Neural progenitor cell (in vitro differentiated cells): Measurements from ENCODE around the gene GYS2. TPM values are rescaled to one million over a fixed set of nuclear protein-coding genes. Genes with fewer than 3 reads are reported as not detected.

ENCODE experiments used
- DNase-seq: peaks from one replicate; pipeline ENCODE4 v3.0.0-alpha.2; 2016; ENCODE audit warnings: low spot score
- H2AFZ ChIP-seq: fragments of 200-600 bp; sonication (generic); replicated peaks from 2 replicates; pipeline ENCODE4 v1.6.1; 2016; ENCODE audit warnings: antibody characterized with exemption
- H3F3A ChIP-seq: fragments of 200-600 bp; sonication (generic); 2 replicates; pipeline ENCODE4 v1.6.1; 2016; ENCODE audit warnings: antibody characterized with exemption, low read depth
- H3K27ac ChIP-seq: fragments of 200-600 bp; sonication (generic); 2 replicates; pipeline ENCODE4 v1.5.1; 2016; ENCODE audit warnings: mild to moderate bottlenecking
- H3K27me3 ChIP-seq: fragments of 200-600 bp; sonication (generic); 2 replicates; pipeline ENCODE4 v1.6.1; 2016; ENCODE audit warnings: mild to moderate bottlenecking, moderate library complexity
- H3K36me3 ChIP-seq: fragments of 200-600 bp; sonication (generic); 2 replicates; pipeline ENCODE4 v1.5.1; 2016
- H3K4me1 ChIP-seq: fragments of 200-600 bp; sonication (generic); 2 replicates; pipeline ENCODE4 v1.6.1; 2016; ENCODE audit warnings: mixed run types
- H3K4me2 ChIP-seq: fragments of 200-600 bp; sonication (generic); 2 replicates; pipeline ENCODE4 v1.6.1; 2016
- H3K4me3 ChIP-seq: fragments of 200-600 bp; sonication (generic); 2 replicates; pipeline ENCODE4 v1.5.1; 2016
- H3K79me2 ChIP-seq: fragments of 200-600 bp; sonication (generic); 2 replicates; pipeline ENCODE4 v1.6.1; 2016; ENCODE audit warnings: low read depth
- H3K9ac ChIP-seq: fragments of 200-600 bp; sonication (generic); 2 replicates; pipeline ENCODE4 v1.6.1; 2016
- H3K9me3 ChIP-seq: fragments of 200-600 bp; sonication (generic); 2 replicates; pipeline ENCODE4 v1.5.1; 2016; ENCODE audit warnings: low read depth
- H4K20me1 ChIP-seq: fragments of 200-600 bp; sonication (generic); 2 replicates; pipeline ENCODE4 v1.6.1; 2016; ENCODE audit warnings: low read depth
- H3K27ac Mint-ChIP-seq: 3 replicates; pipeline ENCODE4 v1.8.0; 2021; ENCODE audit warnings: mixed read lengths
- H3K27me3 Mint-ChIP-seq: 2 replicates; pipeline ENCODE4 v1.8.0; 2022; ENCODE audit warnings: low read depth, mild to moderate bottlenecking, inconsistent platforms, moderate library complexity, mixed read lengths; ENCODE audit not compliant: insufficient read depth
- H3K36me3 Mint-ChIP-seq: 3 replicates; pipeline ENCODE4 v1.8.0; 2021; ENCODE audit warnings: mixed read lengths
- H3K4me1 Mint-ChIP-seq: 3 replicates; pipeline ENCODE4 v1.8.0; 2021; ENCODE audit warnings: mixed read lengths
- H3K4me3 Mint-ChIP-seq: 3 replicates; pipeline ENCODE4 v1.8.0; 2021; ENCODE audit warnings: mild to moderate bottlenecking, moderate library complexity, mixed read lengths
- H3K9me3 Mint-ChIP-seq: 3 replicates; pipeline ENCODE4 v1.8.0; 2020; ENCODE audit warnings: mixed read lengths
- CTCF ChIP-seq: fragments of 200-600 bp; sonication (generic); IDR thresholded peaks from 2 replicates; pipeline ENCODE4 v1.5.1; 2017; ENCODE audit warnings: antibody characterized with exemption, mild to moderate bottlenecking
- EZH2 ChIP-seq: fragments of 200-600 bp; sonication (generic); IDR thresholded peaks from 2 replicates; pipeline ENCODE4 v1.6.1; 2017; ENCODE audit warnings: antibody characterized with exemption, mild to moderate bottlenecking, moderate library complexity
- EZH2phosphoT487 ChIP-seq: fragments of 200-600 bp; sonication (generic); IDR thresholded peaks from 2 replicates; pipeline ENCODE4 v1.6.1; 2017; ENCODE audit warnings: antibody characterized with exemption
- total RNA-seq: library from RNA; depleted of rRNA; stranded (reverse); fragments of >200 nt; gene quantifications from 2 replicates; pipeline ENCODE4 v1.2.3, GENCODE V29; 2015; ENCODE audit warnings: low replicate concordance

The GYS2 gene
- total RNA-seq, 1 donor from 2014 or later = not detected

DNA sequence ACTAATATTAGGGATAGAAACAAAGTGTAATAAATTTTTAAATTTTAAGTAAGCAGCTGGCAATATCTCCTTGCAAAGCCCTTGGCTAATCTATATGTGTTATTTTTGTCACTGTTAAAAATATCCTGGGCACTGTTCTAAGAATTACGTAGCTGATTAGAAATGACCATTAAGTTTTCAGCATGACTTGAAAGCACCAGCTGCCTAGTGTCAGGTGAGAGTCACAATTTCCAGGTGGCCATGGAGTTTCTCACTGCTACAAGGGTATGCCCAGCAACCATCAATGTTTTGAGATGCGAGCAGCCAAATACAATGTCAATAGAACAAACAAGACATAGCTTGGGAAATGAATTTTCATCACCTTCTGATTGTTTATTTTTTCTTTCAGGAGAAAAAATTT lies 23.3 kb upstream of the GYS2 start:
- no peak for DNase-seq
- Mint-ChIP-seq H3K4me1 (no peaks in the 10 kb centered on the region), H3K27me3 (peaks cover 4% of the 10 kb centered on the region), H3K4me3 (no peak overlapping the region), H3K27ac (no peak overlapping the region), H3K9me3 (no peaks in the 10 kb centered on the region), H3K36me3 (peaks cover 2% of the 10 kb centered on the region)
- H3K4me3 ChIP-seq = no peak overlapping the region
- H3K27me3 ChIP-seq = no peaks in the 10 kb centered on the region
- H3K4me2 ChIP-seq = no peak overlapping the region
- no peaks in the 10 kb centered on the region for H3K4me1 ChIP-seq
- H3K9ac ChIP-seq = no peak overlapping the region
- no peaks in the 10 kb centered on the region for H4K20me1 ChIP-seq
- H2AFZ ChIP-seq = no peak overlapping the region
- no peaks in the 10 kb centered on the region for H3K79me2 ChIP-seq
- H3K36me3 ChIP-seq = no peaks in the 10 kb centered on the region
- H3K27ac ChIP-seq = no peak overlapping the region
- no peaks in the 10 kb centered on the region for H3K9me3 ChIP-seq
- TF ChIP-seq CTCF (no peak), EZH2 (no peak), EZH2phosphoT487 (no peak)
- peaks cover 8% of the 10 kb centered on the region for H3F3A ChIP-seq

- TF ChIP-seq EZH2phosphoT487 (no peak), CTCF (no peak), EZH2 (no peak)
- Histone ChIP-seq H3K4me1 (no peaks in the 10 kb centered on the region), H3K79me2 (no peaks in the 10 kb centered on the region), H3K4me3 (no peak overlapping the region), H3K27ac (no peak overlapping the region), H4K20me1 (no peaks in the 10 kb centered on the region), H3K4me2 (no peak overlapping the region), H3K9me3 (no peaks in the 10 kb centered on the region), H3F3A (no peaks in the 10 kb centered on the region), H2AFZ (no peak overlapping the region), H3K36me3 (no peaks in the 10 kb centered on the region), H3K9ac (no peak overlapping the region), H3K27me3 (no peaks in the 10 kb centered on the region)
- no peak for DNase-seq
- Mint-ChIP-seq H3K4me1 (no peaks in the 10 kb centered on the region), H3K9me3 (no peaks in the 10 kb centered on the region), H3K27me3 (peaks cover 4% of the 10 kb centered on the region), H3K4me3 (no peak overlapping the region), H3K36me3 (no peaks in the 10 kb centered on the region), H3K27ac (no peak overlapping the region)
These were observed 13.9 kb upstream of the GYS2 start for GRCh38 chr12:21618566-21618965.

DNA sequence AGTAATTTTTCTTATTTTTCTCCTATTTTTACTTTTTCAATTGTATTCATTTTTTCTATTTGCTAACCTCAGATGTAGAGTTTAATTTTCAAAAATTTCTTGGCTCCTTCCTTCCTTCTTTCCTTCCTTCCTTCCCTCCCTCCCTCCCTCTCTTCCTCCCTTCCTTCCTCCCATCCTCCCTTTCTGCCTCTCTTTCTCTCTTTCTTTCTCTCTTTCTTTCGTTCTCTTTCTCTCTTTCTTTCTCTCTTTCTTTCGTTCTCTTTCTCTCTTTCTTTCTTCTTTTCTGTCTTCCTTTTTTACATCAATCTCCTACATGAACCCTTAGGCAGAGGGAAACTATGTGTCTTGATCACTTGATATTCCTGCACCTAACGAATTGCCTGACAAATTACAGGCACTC lies 12.4 kb upstream of the GYS2 start:
- Histone ChIP-seq H3K79me2 (no peaks in the 10 kb centered on the region), H3K36me3 (no peaks in the 10 kb centered on the region), H3K27ac (no peak overlapping the region), H3K4me3 (no peak overlapping the region), H3K9ac (no peak overlapping the region), H3F3A (no peaks in the 10 kb centered on the region), H4K20me1 (no peaks in the 10 kb centered on the region), H2AFZ (no peak overlapping the region), H3K4me1 (no peaks in the 10 kb centered on the region), H3K27me3 (no peaks in the 10 kb centered on the region), H3K4me2 (no peak overlapping the region), H3K9me3 (no peaks in the 10 kb centered on the region)
- no peak overlapping the region for H3K4me3 Mint-ChIP-seq
- TF ChIP-seq EZH2 (no peak), EZH2phosphoT487 (no peak), CTCF (no peak)
- H3K27me3 Mint-ChIP-seq = peaks cover 3% of the 10 kb centered on the region
- DNase-seq = no peak
- no peaks in the 10 kb centered on the region for H3K9me3 Mint-ChIP-seq
- no peak overlapping the region for H3K27ac Mint-ChIP-seq
- H3K36me3 Mint-ChIP-seq = no peaks in the 10 kb centered on the region
- H3K4me1 Mint-ChIP-seq = no peaks in the 10 kb centered on the region

GRCh38 chr12:21615431-21615830 lies 10.8 kb upstream of the GYS2 start:
- no peak overlapping the region for H3K4me2 ChIP-seq
- Mint-ChIP-seq H3K9me3 (no peaks in the 10 kb centered on the region), H3K36me3 (no peaks in the 10 kb centered on the region), H3K4me3 (no peak overlapping the region), H3K4me1 (no peaks in the 10 kb centered on the region), H3K27me3 (peaks cover 3% of the 10 kb centered on the region), H3K27ac (no peak overlapping the region)
- H3K79me2 ChIP-seq = no peaks in the 10 kb centered on the region
- H3K4me3 ChIP-seq = no peak overlapping the region
- no peaks in the 10 kb centered on the region for H3K9me3 ChIP-seq
- H3K4me1 ChIP-seq = no peaks in the 10 kb centered on the region
- H3F3A ChIP-seq = no peaks in the 10 kb centered on the region
- H4K20me1 ChIP-seq = no peaks in the 10 kb centered on the region
- H3K36me3 ChIP-seq = no peaks in the 10 kb centered on the region
- H3K27ac ChIP-seq = no peak overlapping the region
- H2AFZ ChIP-seq = no peak overlapping the region
- DNase-seq = no peak
- no peaks in the 10 kb centered on the region for H3K27me3 ChIP-seq
- no peak overlapping the region for H3K9ac ChIP-seq
- TF ChIP-seq EZH2phosphoT487 (no peak), CTCF (no peak), EZH2 (no peak)
